Measurements from ENCODE around the gene DAZAP1.

Gene DAZAP1

GRCh38 chr19:1407528-1408299 lies at the start of gene DAZAP1:
Gene DAZAP1, plus strand, starts transcription at chr19:1407586. Its CDS starts 188 bp downstream, at chr19:1407774.
- no peak for DNase-seq

GRCh38 chr19:1360126-1360817 lies 47.1 kb upstream of the DAZAP1 start:
- DNase-seq = no peak

- DNase-seq = peak; percentile 23
Observed at GRCh38 chr19:1360818-1361461, 46.4 kb upstream of the DAZAP1 start.

- DNase-seq = no peak
Observed at GRCh38 chr19:1361601-1362386, 45.6 kb upstream of the DAZAP1 start.

GRCh38 chr19:1362387-1363257 lies 44.8 kb upstream of the DAZAP1 start:
- no peak for DNase-seq

GRCh38 chr19:1363599-1363998 lies 43.8 kb upstream of the DAZAP1 start:
- DNase-seq = no peak

GRCh38 chr19:1364070-1364704 lies 43.2 kb upstream of the DAZAP1 start:
- DNase-seq = no peak

- no peak for DNase-seq
Observed at GRCh38 chr19:1365319-1366269, 41.8 kb upstream of the DAZAP1 start.

GRCh38 chr19:1366296-1366695 lies 41.1 kb upstream of the DAZAP1 start:
- no peak for DNase-seq

GRCh38 chr19:1366899-1367870 lies 40.2 kb upstream of the DAZAP1 start:
- DNase-seq = no peak

GRCh38 chr19:1369214-1369805 lies 38.1 kb upstream of the DAZAP1 start:
- no peak for DNase-seq

- DNase-seq = no peak
Observed at GRCh38 chr19:1370579-1371361, 36.6 kb upstream of the DAZAP1 start.

- DNase-seq = no peak
Observed at GRCh38 chr19:1373042-1373533, 34.3 kb upstream of the DAZAP1 start.

- DNase-seq = no peak
Observed at GRCh38 chr19:1373534-1374249, 33.7 kb upstream of the DAZAP1 start.

- no peak for DNase-seq
Observed at GRCh38 chr19:1374250-1374577, 33.2 kb upstream of the DAZAP1 start.

- DNase-seq = no peak
Observed at GRCh38 chr19:1376415-1376805, 31.0 kb upstream of the DAZAP1 start.
